ENCODE measurements around the gene GMDS. TPM values are rescaled to one million over a fixed set of nuclear protein-coding genes. Genes with fewer than 3 reads are reported as not detected.

GMDS gene
- total RNA-seq, 2 donors from 2014 or later = 18.2 to 20.5 TPM

DNA sequence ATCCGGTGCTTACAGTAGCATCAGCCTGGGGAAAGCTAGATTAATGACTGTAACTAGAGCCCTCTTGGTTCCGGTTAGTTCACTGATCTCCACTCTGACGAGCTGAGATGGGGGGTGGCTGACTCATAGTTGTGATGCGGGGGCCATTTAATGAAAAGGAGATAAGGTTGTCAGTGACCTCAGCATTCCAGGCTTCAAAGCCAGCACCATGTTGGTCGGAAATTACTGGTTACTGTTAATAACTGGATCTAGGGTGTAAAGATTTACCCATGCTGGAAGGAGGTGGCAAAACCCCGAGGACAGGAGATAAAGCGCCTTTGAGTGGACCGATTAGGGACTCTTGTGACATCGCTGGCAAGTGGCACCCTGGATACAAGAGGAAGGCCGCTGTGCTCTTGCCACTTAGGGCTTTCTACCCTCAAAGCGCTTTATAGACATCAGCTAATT is 614.6 kb downstream of the GMDS start:
- H3K9me3 ChIP-seq (ENCODE audit: control insufficient read depth, low read length, poor library complexity, severe bottlenecking) = no peaks in the 10 kb centered on the region
- H3K4me3 Mint-ChIP-seq = no peak overlapping the region
- H3K4me1 Mint-ChIP-seq = peaks cover 10% of the 10 kb centered on the region
- no peak overlapping the region for H3K27ac Mint-ChIP-seq
- peaks cover 6% of the 10 kb centered on the region for H3K36me3 Mint-ChIP-seq (ENCODE audit: low read depth)
- DNase-seq (no peak), ATAC-seq (no peak)
- H3K27me3 Mint-ChIP-seq = peaks cover 63% of the 10 kb centered on the region

DNA sequence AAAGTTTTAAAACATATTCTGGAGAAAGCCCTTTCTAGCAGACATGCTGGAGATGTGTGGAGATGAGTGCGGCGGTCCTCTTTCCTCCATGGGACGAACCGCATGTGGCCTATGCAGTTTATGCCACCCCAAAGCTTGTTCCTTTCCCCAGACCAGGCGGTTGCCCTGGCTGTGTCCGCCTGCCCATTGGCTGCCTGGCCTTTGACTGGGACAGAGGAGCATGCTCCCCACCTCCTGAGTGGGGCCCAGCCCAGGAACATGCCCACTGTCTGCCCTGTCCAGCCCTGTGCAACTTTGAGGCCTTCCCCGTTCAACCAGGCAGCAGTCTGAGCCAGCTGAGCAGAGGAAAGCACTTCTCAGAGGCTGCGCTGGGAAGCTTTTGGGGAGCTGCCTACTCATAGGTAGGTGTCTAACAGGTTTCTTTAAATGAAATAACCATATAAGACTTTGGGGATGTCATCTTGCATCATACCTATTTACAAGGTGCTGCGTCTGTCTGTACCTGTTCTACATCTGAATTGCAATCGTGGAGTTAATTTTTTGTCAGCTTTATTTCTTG is 615.1 kb downstream of the GMDS start:
- no peaks in the 10 kb centered on the region for H3K9me3 ChIP-seq (ENCODE audit: control insufficient read depth, low read length, poor library complexity, severe bottlenecking)
- Mint-ChIP-seq H3K27me3 (peaks cover 65% of the 10 kb centered on the region), H3K4me1 (peaks cover 14% of the 10 kb centered on the region), H3K27ac (no peak overlapping the region), H3K36me3 (ENCODE audit: low read depth) (peaks cover 9% of the 10 kb centered on the region), H3K4me3 (no peak overlapping the region)
- DNase-seq = no peak
- no peak for ATAC-seq

DNA sequence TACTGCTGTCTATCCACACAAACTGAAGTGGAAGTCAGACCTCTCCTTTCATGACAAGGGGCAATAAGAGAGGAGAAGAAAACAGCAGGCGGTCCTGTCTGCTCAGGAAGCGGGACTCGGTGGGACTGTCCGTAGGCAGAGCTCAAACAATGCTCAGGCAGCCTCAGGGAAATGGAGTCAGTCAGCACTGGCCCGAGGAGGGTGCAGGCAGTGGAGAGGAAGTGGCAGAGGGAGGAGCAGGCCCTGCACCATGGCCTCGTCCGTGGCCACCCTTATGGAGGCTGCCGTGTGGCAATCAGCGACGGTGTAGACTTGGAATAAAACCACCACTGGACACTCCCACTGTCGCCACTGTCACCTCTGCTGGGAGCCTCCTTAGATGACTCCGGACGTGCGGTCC is 616.1 kb downstream of the GMDS start:
- no peak overlapping the region for H3K4me3 Mint-ChIP-seq
- peaks cover 67% of the 10 kb centered on the region for H3K27me3 Mint-ChIP-seq
- H3K9me3 ChIP-seq (ENCODE audit: control insufficient read depth, low read length, poor library complexity, severe bottlenecking) = no peaks in the 10 kb centered on the region
- ATAC-seq = no peak
- H3K4me1 Mint-ChIP-seq = peaks cover 17% of the 10 kb centered on the region
- H3K36me3 Mint-ChIP-seq (ENCODE audit: low read depth) = peaks cover 6% of the 10 kb centered on the region
- H3K27ac Mint-ChIP-seq = no peak overlapping the region
- DNase-seq = no peak

DNA sequence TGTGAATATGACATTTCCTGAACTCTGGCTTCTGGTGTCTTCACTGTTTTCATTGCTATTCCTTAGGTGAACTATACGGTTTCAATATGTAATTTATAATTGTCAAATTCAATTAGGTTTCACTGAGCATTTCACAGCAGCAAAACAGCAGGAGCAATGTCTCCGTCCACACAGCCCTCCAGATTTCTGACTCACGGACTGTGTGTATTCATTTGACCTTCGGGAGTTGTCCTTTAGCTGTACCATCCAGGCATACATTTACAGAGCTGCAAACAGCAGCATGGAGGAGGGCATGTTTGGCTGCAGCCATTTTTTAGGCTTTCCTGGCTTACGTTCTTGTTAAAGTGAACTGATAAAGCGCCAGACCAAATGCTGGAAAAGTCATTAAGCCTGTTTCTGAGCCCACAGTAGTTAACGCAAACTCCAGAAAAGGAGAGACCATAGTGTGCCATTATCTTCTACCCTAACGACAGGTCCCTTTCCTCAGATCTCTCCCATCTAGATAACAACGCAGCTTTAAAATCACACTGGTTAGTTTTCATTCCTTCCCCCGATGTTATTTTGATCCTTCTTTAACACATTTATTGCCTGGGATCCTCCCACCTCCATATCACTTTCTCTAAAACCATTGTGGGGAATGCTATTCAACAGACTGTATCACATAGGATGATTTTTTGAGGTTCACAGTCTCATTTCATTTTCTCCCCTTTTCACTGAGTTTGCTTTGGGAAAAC is 617.4 kb downstream of the GMDS start:
- H3K36me3 Mint-ChIP-seq (ENCODE audit: low read depth) = peaks cover 5% of the 10 kb centered on the region
- DNase-seq (no peak), ATAC-seq (no peak)
- no peaks in the 10 kb centered on the region for H3K9me3 ChIP-seq (ENCODE audit: control insufficient read depth, low read length, poor library complexity, severe bottlenecking)
- H3K27ac Mint-ChIP-seq = no peak overlapping the region
- no peak overlapping the region for H3K4me3 Mint-ChIP-seq
- H3K27me3 Mint-ChIP-seq = peaks cover 64% of the 10 kb centered on the region
- peaks cover 17% of the 10 kb centered on the region for H3K4me1 Mint-ChIP-seq

DNA sequence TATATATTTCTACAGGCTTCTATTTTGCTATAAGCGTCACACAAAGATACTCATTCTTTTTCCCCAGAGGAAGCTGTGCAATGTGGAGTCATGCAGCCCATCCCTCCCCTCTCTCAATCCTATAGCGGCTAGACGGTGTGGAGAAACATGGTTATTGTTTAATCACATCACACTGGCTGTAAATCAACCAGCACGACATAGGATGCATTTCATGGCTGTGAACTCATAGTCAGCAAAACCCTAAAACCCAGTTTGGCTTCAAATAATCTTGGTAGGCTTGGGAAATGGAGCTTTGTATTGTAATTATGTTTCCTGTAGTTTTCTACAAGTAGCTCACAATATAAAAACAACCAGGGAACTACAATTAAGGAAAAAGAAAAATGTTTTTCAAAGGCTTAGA is 618.9 kb downstream of the GMDS start:
- Mint-ChIP-seq H3K27ac (no peak overlapping the region), H3K4me1 (peaks cover 19% of the 10 kb centered on the region), H3K36me3 (ENCODE audit: low read depth) (peaks cover 9% of the 10 kb centered on the region), H3K27me3 (peaks cover 79% of the 10 kb centered on the region), H3K4me3 (peak overlapping the region; percentile 87)
- no peak for ATAC-seq
- no peak for DNase-seq
- H3K9me3 ChIP-seq (ENCODE audit: control insufficient read depth, low read length, poor library complexity, severe bottlenecking) = no peaks in the 10 kb centered on the region

DNA sequence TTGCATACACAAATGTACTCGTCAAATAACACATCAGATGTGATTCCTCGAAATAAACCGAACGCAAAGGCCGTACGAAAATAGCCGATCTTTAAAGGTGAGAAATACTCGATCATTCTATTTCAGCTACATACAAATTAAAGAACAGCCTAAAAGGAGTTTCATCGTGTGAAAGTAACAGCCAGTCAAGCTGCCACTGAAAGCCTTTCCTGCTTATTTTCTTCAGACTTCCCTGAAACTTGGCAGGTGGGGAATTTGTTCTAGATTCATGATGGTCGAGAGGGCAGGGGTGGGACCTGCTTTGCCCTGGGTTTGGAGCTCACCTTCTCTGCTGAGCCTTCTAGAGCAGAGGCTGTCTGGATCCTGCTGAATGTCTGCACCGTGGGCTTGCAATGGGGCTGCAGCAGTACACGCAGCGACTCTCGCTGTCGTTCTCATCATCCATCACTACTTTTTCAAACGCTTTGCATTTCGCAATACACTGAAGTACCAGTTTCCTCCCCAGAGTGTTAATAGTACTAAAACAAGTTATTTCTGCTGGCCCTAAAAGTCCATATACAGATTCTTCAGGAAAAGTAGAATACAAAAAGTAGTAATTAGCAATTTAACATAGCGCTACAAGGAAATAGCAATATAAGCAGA is 619.5 kb downstream of the GMDS start:
- Mint-ChIP-seq H3K36me3 (ENCODE audit: low read depth) (peaks cover 9% of the 10 kb centered on the region), H3K27ac (no peak overlapping the region), H3K4me3 (peak overlapping the region; percentile 87), H3K27me3 (peaks cover 83% of the 10 kb centered on the region), H3K4me1 (peaks cover 19% of the 10 kb centered on the region)
- no peak for ATAC-seq
- H3K9me3 ChIP-seq (ENCODE audit: control insufficient read depth, low read length, poor library complexity, severe bottlenecking) = no peaks in the 10 kb centered on the region
- DNase-seq = no peak

DNA sequence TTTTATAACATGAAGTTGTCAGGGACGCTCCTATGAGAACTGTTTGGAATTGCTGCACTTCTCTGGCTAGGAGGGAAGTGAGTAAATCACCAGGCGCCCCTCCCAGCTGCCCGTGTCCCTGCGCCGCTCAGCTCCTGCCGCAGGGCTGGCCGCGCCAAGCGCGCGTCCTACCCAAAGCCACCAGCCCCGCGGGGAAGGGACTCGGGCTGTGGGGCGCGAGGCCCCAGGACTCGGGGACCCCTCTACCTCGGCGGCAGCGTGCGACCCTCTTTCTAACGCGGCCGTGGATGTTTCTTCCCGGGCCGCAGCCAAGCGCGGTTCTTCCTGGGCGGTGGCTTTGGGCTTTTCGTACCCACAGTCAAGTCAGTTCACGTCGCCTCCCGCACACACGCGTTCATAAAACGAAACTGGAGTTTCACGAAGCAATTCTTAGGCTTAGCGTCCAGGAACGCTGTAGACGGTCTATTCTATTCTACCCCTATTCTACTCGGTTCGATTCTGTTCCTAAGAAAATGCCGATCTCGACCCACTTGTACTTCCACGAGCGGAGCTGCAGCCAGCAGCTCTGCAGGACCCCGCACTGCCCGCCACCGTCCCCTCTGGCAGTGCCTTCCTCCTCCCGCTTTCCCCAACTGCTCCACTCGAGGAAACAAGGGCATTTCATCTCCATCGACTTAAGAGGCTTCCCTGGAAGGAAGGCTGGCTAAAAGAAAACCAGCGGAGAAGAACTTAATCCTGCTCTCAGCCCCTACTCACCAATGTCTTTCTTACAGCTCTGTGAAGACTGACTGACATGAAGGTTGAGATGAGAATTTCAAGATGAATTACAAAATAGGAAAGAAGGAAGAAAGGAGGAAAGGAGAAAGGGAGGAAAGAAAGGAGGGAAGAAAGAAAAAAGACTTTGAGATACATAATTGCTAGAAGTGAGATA is 620.3 kb downstream of the GMDS start:
- peaks cover 19% of the 10 kb centered on the region for H3K4me1 Mint-ChIP-seq
- peak overlapping the region; percentile 87 for H3K4me3 Mint-ChIP-seq
- peaks cover 76% of the 10 kb centered on the region for H3K27me3 Mint-ChIP-seq
- no peak overlapping the region for H3K27ac Mint-ChIP-seq
- H3K36me3 Mint-ChIP-seq (ENCODE audit: low read depth) = peaks cover 9% of the 10 kb centered on the region
- DNase-seq (no peak), ATAC-seq (peak; percentile 36)
- no peaks in the 10 kb centered on the region for H3K9me3 ChIP-seq (ENCODE audit: control insufficient read depth, low read length, poor library complexity, severe bottlenecking)

DNA sequence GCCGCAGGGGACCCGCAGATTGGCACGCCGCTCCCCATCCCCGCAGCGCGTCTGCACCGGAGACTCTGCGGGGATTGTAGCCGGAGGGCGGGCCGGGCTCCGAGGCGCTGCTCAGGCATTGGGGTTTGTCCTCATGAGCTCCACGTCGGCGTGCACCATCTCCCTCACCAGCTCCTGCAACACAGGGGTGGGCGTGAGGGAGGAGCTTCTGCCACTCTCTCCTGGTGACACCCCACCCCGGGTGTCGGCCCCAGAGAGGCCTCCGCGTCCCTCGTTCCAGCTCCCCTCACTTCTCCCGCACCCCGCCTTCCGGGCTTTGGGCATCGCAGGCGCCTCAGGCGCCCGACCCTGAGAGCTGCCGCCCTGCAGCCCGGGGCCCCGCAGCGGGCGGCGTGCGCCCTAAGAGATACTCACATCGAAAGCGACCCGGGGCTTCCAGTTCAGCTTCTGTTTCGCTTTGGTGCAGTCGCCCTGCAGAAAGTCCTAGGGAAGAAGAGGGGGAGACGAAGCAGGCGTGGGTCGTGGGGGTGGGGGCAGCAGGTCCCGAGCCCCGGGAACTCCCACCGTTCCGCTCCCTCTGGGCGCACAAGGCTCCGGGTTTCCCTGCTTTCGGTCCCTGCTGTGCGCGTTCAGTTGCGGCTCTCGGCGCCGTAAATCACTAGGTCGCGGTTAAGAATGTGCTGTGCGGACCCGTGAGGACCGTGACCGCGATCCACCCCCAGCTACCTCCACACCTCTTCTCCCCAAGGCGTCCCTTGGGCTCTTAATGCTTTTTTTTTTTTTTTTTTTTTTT is 621.2 kb downstream of the GMDS start:
- Mint-ChIP-seq H3K4me3 (no peak overlapping the region), H3K27me3 (peaks cover 70% of the 10 kb centered on the region), H3K4me1 (peaks cover 19% of the 10 kb centered on the region), H3K36me3 (ENCODE audit: low read depth) (peaks cover 9% of the 10 kb centered on the region), H3K27ac (no peak overlapping the region)
- no peaks in the 10 kb centered on the region for H3K9me3 ChIP-seq (ENCODE audit: control insufficient read depth, low read length, poor library complexity, severe bottlenecking)
- no peak for DNase-seq
- ATAC-seq = no peak

DNA sequence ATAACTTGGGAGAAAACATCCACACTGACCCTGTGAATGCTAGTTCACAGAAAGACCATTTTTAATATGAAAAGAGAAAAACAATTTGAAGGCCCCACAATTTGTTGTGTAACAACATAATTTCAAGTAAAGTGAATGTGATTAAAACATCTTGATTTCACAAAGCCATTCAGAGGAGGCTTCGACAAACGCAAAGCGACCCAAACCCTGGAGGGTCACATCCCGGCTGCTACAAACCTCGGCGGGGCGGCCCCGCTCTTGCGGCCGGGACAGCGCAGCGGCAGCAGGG is 621.7 kb downstream of the GMDS start:
- no peak for ATAC-seq
- DNase-seq = no peak
- peaks cover 65% of the 10 kb centered on the region for H3K27me3 Mint-ChIP-seq
- H3K4me3 Mint-ChIP-seq = no peak overlapping the region
- no peak overlapping the region for H3K27ac Mint-ChIP-seq
- H3K9me3 ChIP-seq (ENCODE audit: control insufficient read depth, low read length, poor library complexity, severe bottlenecking) = no peaks in the 10 kb centered on the region
- peaks cover 7% of the 10 kb centered on the region for H3K36me3 Mint-ChIP-seq (ENCODE audit: low read depth)
- peaks cover 19% of the 10 kb centered on the region for H3K4me1 Mint-ChIP-seq

DNA sequence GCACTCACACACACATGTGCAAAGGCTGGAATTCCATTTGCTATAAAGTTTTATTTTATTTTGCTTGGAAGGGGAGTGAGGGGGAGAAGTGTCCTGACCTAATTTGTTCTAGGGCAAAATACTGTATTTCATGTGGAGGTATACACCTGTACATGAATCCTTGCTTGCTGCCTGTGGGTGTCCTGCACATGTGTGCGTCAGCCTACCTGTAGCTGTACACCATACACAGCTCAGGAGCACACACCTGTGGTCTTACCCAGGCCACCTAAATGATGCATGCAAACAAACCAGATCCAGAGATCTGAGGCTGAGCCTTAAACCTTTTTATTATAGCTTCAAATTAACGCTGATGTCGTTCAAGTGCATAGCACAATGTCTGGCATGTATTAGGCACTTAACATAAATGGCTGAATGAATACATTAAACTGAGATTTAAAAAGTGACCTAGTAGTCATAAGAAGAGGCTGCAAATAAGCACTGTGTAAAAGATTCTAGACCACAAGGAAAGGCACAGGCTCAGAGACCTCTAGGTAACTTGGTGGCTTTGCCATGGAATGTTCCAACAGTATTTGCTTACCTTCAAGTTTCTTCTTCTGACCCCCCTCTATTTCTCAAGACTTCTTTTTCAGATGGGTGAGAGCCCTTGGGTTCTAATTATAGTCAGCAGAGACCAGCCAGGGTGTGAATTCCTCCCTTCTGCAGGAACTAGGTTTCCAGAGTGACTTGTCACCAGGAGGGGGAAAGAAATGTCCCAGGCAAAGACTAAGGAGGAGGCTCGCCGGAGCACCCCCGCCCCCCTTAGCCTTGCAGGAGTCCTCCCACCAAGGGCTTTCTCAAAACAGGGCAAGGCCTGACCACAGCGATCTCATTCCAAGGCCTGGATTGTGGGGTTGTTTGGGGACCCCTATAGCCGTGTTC is 622.3 kb downstream of the GMDS start:
- no peaks in the 10 kb centered on the region for H3K9me3 ChIP-seq (ENCODE audit: control insufficient read depth, low read length, poor library complexity, severe bottlenecking)
- Mint-ChIP-seq H3K4me1 (peaks cover 16% of the 10 kb centered on the region), H3K27me3 (peaks cover 65% of the 10 kb centered on the region), H3K27ac (no peak overlapping the region), H3K36me3 (ENCODE audit: low read depth) (peaks cover 11% of the 10 kb centered on the region), H3K4me3 (peak overlapping the region; percentile 3)
- ATAC-seq (no peak), DNase-seq (no peak)

DNA sequence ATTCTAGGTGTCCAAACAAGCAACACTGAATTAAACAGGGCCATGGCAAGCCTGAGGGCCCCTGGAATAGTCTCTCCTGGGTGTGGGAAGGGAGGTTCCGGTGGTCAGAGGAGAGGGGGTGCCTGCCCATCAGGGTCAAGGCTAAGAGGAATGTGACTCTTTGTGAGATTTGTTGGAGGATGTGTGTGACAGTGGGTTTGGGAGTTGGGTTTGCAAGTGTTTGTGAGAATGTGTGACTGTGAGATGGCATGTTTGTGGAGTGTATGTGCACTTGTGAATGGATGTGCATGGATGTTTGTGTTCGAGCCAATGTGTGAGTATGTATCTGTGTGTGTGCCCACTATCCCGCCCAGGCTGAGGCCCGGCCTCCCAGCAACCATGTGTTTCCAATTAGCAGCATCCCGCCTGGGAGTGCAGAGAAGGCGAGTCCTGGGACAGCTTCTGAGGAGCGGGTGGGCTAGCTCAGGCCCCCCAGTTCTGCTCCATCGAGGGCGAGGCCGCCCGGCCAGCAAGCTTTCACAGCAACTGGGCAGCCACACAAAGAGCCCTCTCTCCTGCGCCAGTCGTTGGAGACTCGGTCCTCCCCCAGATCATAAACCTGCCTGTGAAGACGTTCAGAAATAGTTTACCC is 623.1 kb downstream of the GMDS start:
- DNase-seq (no peak), ATAC-seq (no peak)
- H3K4me1 Mint-ChIP-seq = peaks cover 20% of the 10 kb centered on the region
- no peaks in the 10 kb centered on the region for H3K9me3 ChIP-seq (ENCODE audit: control insufficient read depth, low read length, poor library complexity, severe bottlenecking)
- H3K27me3 Mint-ChIP-seq = peaks cover 65% of the 10 kb centered on the region
- H3K36me3 Mint-ChIP-seq (ENCODE audit: low read depth) = peaks cover 11% of the 10 kb centered on the region
- H3K27ac Mint-ChIP-seq = no peak overlapping the region
- H3K4me3 Mint-ChIP-seq = no peak overlapping the region
